ENCODE measurements around the gene YKT6. TPM values are rescaled to one million over a fixed set of nuclear protein-coding genes. Genes with fewer than 3 reads are reported as not detected.

The YKT6 gene
- total RNA-seq, 1 donor from 2014 or later = 82.4 TPM

DNA sequence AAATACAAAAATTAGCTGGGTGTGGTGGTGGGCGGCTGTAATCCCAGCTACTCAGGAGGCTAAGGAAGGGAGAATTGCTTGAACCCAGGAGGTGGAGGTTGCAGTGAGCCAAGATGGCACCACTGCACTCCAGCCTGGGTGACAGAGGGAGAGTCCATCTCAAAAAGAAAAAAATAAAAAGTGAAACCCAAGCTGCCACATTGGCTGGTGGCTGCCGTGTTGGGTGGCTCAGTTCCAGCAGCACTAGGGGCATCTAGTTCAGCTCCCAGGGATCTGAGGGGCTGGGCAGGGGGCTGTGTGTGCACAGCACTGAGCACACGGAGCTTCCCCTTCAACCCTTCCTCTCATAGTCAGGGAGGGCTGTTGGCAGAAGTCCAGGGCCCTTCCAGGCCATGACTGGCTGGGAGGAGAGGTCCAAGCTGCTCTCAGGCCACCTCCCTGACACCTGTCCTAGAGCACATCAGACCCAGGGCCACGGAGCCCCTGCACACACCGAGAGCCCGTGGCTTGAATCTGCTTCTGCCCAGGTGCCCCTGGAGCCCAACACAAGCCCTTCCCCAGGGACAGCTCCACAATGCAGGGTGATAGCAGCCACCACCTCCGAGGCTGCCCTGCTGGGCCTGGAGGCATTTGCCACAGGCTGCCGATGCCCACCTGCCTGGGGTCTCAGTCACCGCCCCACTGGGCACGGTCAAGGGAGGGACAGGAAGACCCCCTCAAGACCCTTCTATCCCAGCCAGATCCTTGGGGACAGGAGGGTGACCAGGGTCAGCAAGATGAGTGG, 47.3 kb downstream of the YKT6 start:
- no peak for DNase-seq (ENCODE audit: extremely low spot score, unreplicated experiment)
- no peaks in the 10 kb centered on the region for H3K4me1 Mint-ChIP-seq (ENCODE audit: unreplicated experiment)
- no peaks in the 10 kb centered on the region for H3K36me3 Mint-ChIP-seq
- H3K27ac Mint-ChIP-seq = no peak overlapping the region
- no peaks in the 10 kb centered on the region for H3K9me3 Mint-ChIP-seq
- TF ChIP-seq, protein P1, sequence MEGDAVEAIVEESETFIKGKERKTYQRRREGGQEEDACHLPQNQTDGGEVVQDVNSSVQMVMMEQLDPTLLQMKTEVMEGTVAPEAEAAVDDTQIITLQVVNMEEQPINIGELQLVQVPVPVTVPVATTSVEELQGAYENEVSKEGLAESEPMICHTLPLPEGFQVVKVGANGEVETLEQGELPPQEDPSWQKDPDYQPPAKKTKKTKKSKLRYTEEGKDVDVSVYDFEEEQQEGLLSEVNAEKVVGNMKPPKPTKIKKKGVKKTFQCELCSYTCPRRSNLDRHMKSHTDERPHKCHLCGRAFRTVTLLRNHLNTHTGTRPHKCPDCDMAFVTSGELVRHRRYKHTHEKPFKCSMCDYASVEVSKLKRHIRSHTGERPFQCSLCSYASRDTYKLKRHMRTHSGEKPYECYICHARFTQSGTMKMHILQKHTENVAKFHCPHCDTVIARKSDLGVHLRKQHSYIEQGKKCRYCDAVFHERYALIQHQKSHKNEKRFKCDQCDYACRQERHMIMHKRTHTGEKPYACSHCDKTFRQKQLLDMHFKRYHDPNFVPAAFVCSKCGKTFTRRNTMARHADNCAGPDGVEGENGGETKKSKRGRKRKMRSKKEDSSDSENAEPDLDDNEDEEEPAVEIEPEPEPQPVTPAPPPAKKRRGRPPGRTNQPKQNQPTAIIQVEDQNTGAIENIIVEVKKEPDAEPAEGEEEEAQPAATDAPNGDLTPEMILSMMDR (conservative IDR thresholded peaks at IDR 0.05) = no peak
- no peaks in the 10 kb centered on the region for H3K27me3 Mint-ChIP-seq
- H3K4me3 Mint-ChIP-seq = no peak overlapping the region

- no peak for DNase-seq (ENCODE audit: extremely low spot score, unreplicated experiment)
- TF ChIP-seq, protein P1 (conservative IDR thresholded peaks at IDR 0.05) = no peak
- Mint-ChIP-seq H3K4me1 (ENCODE audit: unreplicated experiment) (no peaks in the 10 kb centered on the region), H3K27me3 (no peaks in the 10 kb centered on the region), H3K27ac (no peak overlapping the region), H3K36me3 (no peaks in the 10 kb centered on the region), H3K9me3 (no peaks in the 10 kb centered on the region), H3K4me3 (no peak overlapping the region)
Observed at GRCh38 chr7:44249639-44250234, 49.0 kb downstream of the YKT6 start.

DNA sequence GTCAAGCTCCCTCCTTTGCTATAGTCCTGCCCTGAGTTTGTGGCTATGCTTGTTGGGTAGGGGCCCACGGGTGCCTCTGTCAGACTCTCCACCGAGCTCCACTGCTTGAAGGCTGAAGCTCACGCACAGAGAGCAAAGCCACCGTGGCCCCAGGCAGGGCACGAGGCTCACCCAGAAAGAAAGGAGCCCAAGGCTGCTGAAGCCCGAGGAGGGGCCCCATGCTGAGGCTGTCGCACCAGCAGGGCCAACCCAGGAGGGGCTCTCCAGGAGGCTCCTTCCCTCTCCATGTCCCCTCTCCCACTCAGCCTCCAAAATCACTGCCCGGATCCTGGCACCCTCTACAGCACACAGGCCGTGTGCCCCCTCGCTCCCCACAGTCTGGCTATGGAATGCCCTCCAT, 50.5 kb downstream of the YKT6 start:
- no peak for DNase-seq (ENCODE audit: extremely low spot score, unreplicated experiment)
- no peak overlapping the region for H3K4me3 Mint-ChIP-seq
- no peaks in the 10 kb centered on the region for H3K36me3 Mint-ChIP-seq

GRCh38 chr7:44251881-44252280, 51.1 kb downstream of the YKT6 start:
- H3K4me1 Mint-ChIP-seq (ENCODE audit: unreplicated experiment) = no peaks in the 10 kb centered on the region
- TF ChIP-seq, protein P1 (conservative IDR thresholded peaks at IDR 0.05) = no peak
- H3K36me3 Mint-ChIP-seq = no peaks in the 10 kb centered on the region
- H3K4me3 Mint-ChIP-seq = no peak overlapping the region
- DNase-seq (ENCODE audit: extremely low spot score, unreplicated experiment) = no peak
- no peaks in the 10 kb centered on the region for H3K27me3 Mint-ChIP-seq
- no peak overlapping the region for H3K27ac Mint-ChIP-seq
- H3K9me3 Mint-ChIP-seq = no peaks in the 10 kb centered on the region

More for the DNA sequence above, 50.5 kb downstream of the YKT6 start:
- TF ChIP-seq, protein P1 (conservative IDR thresholded peaks at IDR 0.05) = no peak
- no peaks in the 10 kb centered on the region for H3K27me3 Mint-ChIP-seq
- no peaks in the 10 kb centered on the region for H3K9me3 Mint-ChIP-seq
- H3K4me1 Mint-ChIP-seq (ENCODE audit: unreplicated experiment) = no peaks in the 10 kb centered on the region
- H3K27ac Mint-ChIP-seq = no peak overlapping the region

- H3K9me3 Mint-ChIP-seq = no peaks in the 10 kb centered on the region
- no peaks in the 10 kb centered on the region for H3K36me3 Mint-ChIP-seq
- peaks cover 13% of the 10 kb centered on the region for H3K4me1 Mint-ChIP-seq (ENCODE audit: unreplicated experiment)
- no peak for DNase-seq (ENCODE audit: extremely low spot score, unreplicated experiment)
- H3K27ac Mint-ChIP-seq = no peak overlapping the region
- no peak overlapping the region for H3K4me3 Mint-ChIP-seq
- TF ChIP-seq, protein P1 (conservative IDR thresholded peaks at IDR 0.05) = no peak
- no peaks in the 10 kb centered on the region for H3K27me3 Mint-ChIP-seq
Observed at GRCh38 chr7:44256459-44256858, 55.7 kb downstream of the YKT6 start.
